Dedifferentiated amniotic fluid mesenchymal stem cell (primary cell): ENCODE measurements around the gene ABCA4.
"Not testable (repeated sequence)": the region's sequence is repeated elsewhere in the genome, so short reads cannot be mapped to it uniquely, and the experiment has no call there.

Experiments used
- DNase-seq: peaks from one replicate; pipeline ENCODE4 v3.0.0-alpha.2; 2016; ENCODE audit errors: extremely low spot score

The ABCA4 gene

GRCh38 chr1:94120991-94121390, at the start of gene ABCA4:
Gene ABCA4 (minus strand): TSS chr1:94121148. CDS start chr1:94121045, 103 bp downstream.
- DNase-seq = no peak

- no peak for DNase-seq
These were observed 48.2 kb upstream of the ABCA4 start for GRCh38 chr1:94169126-94169525.

GRCh38 chr1:94165843-94166242, 44.9 kb upstream of the ABCA4 start:
- DNase-seq = no peak

- not testable (repeated sequence) for DNase-seq
These were observed 43.9 kb upstream of the ABCA4 start for GRCh38 chr1:94164885-94165284.

- DNase-seq = not testable (repeated sequence)
These were observed 43.2 kb upstream of the ABCA4 start for GRCh38 chr1:94164121-94164520.

GRCh38 chr1:94163249-94163648, 42.3 kb upstream of the ABCA4 start:
- not testable (repeated sequence) for DNase-seq

GRCh38 chr1:94160811-94161210, 39.9 kb upstream of the ABCA4 start:
- DNase-seq = peak; percentile 51

GRCh38 chr1:94156096-94156625, 35.2 kb upstream of the ABCA4 start:
- DNase-seq = no peak

GRCh38 chr1:94154989-94155388, 34.0 kb upstream of the ABCA4 start:
- DNase-seq = no peak

GRCh38 chr1:94153133-94153532, 32.2 kb upstream of the ABCA4 start:
- no peak for DNase-seq

- not testable (repeated sequence) for DNase-seq
These were observed 28.2 kb upstream of the ABCA4 start for GRCh38 chr1:94149166-94149565.

- no peak for DNase-seq
These were observed 25.3 kb upstream of the ABCA4 start for GRCh38 chr1:94146273-94146672.

GRCh38 chr1:94144836-94145235, 23.9 kb upstream of the ABCA4 start:
- DNase-seq = no peak

GRCh38 chr1:94143809-94144176, 22.8 kb upstream of the ABCA4 start:
- no peak for DNase-seq

GRCh38 chr1:94143173-94143808, 22.3 kb upstream of the ABCA4 start:
- DNase-seq = peak; percentile 66

- no peak for DNase-seq
These were observed 21.6 kb upstream of the ABCA4 start for GRCh38 chr1:94142583-94142982.

GRCh38 chr1:94142022-94142421, 21.1 kb upstream of the ABCA4 start:
- no peak for DNase-seq

GRCh38 chr1:94132111-94132510, 11.2 kb upstream of the ABCA4 start:
- no peak for DNase-seq

GRCh38 chr1:94130851-94131595, 10.1 kb upstream of the ABCA4 start:
- no peak for DNase-seq

GRCh38 chr1:94126651-94127050, 5.7 kb upstream of the ABCA4 start:
- DNase-seq = no peak

- no peak for DNase-seq
These were observed 4.9 kb upstream of the ABCA4 start for GRCh38 chr1:94125551-94126514.

- DNase-seq = no peak
These were observed 3.6 kb upstream of the ABCA4 start for GRCh38 chr1:94124538-94124937.
